GM23248 (cell line): ENCODE measurements around the gene NPHP4. TPM values are rescaled to one million over a fixed set of nuclear protein-coding genes. Genes with fewer than 3 reads are reported as not detected.
"Not testable (repeated sequence)": the region's sequence is repeated elsewhere in the genome, so short reads cannot be mapped to it uniquely, and the experiment has no call there.

Experiments used
- DNase-seq: peaks from one replicate; pipeline ENCODE4 v3.0.0-alpha.2; 2015
- H2AFZ ChIP-seq: fragments of 200-600 bp; sonication (generic); 2 replicates; pipeline ENCODE4 v1.6.1; 2016; ENCODE audit warnings: antibody characterized with exemption
- H3F3A ChIP-seq: fragments of 200-600 bp; sonication (generic); 2 replicates; pipeline ENCODE4 v1.6.1; 2016; ENCODE audit warnings: mild to moderate bottlenecking, antibody characterized with exemption, mixed run types; ENCODE audit not compliant: insufficient read depth
- H3K27ac ChIP-seq: fragments of 200-600 bp; sonication (generic); 2 replicates; pipeline ENCODE4 v1.5.1; 2016; ENCODE audit warnings: mild to moderate bottlenecking
- H3K27me3 ChIP-seq: fragments of 200-600 bp; sonication (generic); replicated peaks from 2 replicates; pipeline ENCODE4 v1.6.1; 2016; ENCODE audit warnings: mild to moderate bottlenecking; ENCODE audit not compliant: insufficient read depth
- H3K36me3 ChIP-seq: fragments of 200-600 bp; sonication (generic); 2 replicates; pipeline ENCODE4 v1.6.1; 2016; ENCODE audit warnings: low read depth, mild to moderate bottlenecking
- H3K4me1 ChIP-seq: fragments of 200-600 bp; sonication (generic); 2 replicates; pipeline ENCODE4 v1.6.1; 2016; ENCODE audit warnings: mild to moderate bottlenecking; ENCODE audit not compliant: insufficient read depth
- H3K4me2 ChIP-seq: fragments of 200-600 bp; sonication (generic); one replicate; pipeline ENCODE4 v1.6.1; 2016; ENCODE audit warnings: mild to moderate bottlenecking; ENCODE audit not compliant: unreplicated experiment
- H3K4me3 ChIP-seq: fragments of 200-600 bp; sonication (generic); 2 replicates; pipeline ENCODE4 v1.5.1; 2016; ENCODE audit warnings: mild to moderate bottlenecking
- H3K79me2 ChIP-seq: fragments of 200-600 bp; sonication (generic); 2 replicates; pipeline ENCODE4 v1.6.1; 2016; ENCODE audit warnings: mild to moderate bottlenecking; ENCODE audit not compliant: insufficient read depth
- H3K9ac ChIP-seq: fragments of 200-600 bp; sonication (generic); 2 replicates; pipeline ENCODE4 v1.6.1; 2016; ENCODE audit warnings: mild to moderate bottlenecking
- H3K9me2 ChIP-seq: fragments of 200-600 bp; sonication (generic); 2 replicates; pipeline ENCODE4 v1.6.1; 2016; ENCODE audit warnings: mixed run types, mild to moderate bottlenecking, moderate library complexity; ENCODE audit not compliant: insufficient read depth
- H3K9me3 ChIP-seq: fragments of 200-600 bp; sonication (generic); one replicate; pipeline ENCODE4 v1.6.1; 2017; ENCODE audit warnings: low read depth
- H4K20me1 ChIP-seq: fragments of 200-600 bp; sonication (generic); 2 replicates; pipeline ENCODE4 v1.6.0; 2016; ENCODE audit not compliant: insufficient read depth
- EZH2 ChIP-seq: fragments of 200-600 bp; sonication (generic); IDR thresholded peaks from 2 replicates; pipeline ENCODE4 v1.6.1; 2018; ENCODE audit warnings: antibody characterized with exemption, mild to moderate bottlenecking; ENCODE audit not compliant: insufficient read depth, poor library complexity, severe bottlenecking
- EZH2phosphoT487 ChIP-seq: fragments of 200-600 bp; sonication (generic); IDR thresholded peaks from 2 replicates; pipeline ENCODE4 v1.6.1; 2018; ENCODE audit warnings: antibody characterized with exemption, moderate library complexity, mild to moderate bottlenecking, low read depth; ENCODE audit not compliant: insufficient read depth
- WGBS, 2 experiments: methylation state at CpG; one replicate each; pipeline ENCODE4 v1.1.6; 2015 to 2017; ENCODE audit warnings: low lambda C conversion rate in 2 of 2, low coverage in 1 of 2; ENCODE audit errors: missing lambda C conversion rate in 2 of 2; 5-methylcytosine and 5-hydroxymethylcytosine counted together
- in situ Hi-C: fragments of 300-500 bp; cut with MboI; formaldehyde crosslinking; loops from 2 replicates; pipeline ENCODE4 v1.15.0; 2020
- polyA plus RNA-seq: library from polyadenylated mRNA; unstranded; fragments of >200 nt; fragmentation: Nextera tagmentation; extraction: Ambion mirVana; gene quantifications from 2 replicates; pipeline ENCODE4 v1.2.1, GENCODE V29; 2016
- total RNA-seq: library from RNA; depleted of rRNA; stranded (reverse); fragments of >200 nt; shearing (Covaris generic); gene quantifications from 2 replicates; pipeline ENCODE4 v1.2.3, GENCODE V29; 2014

Gene NPHP4
- total and polyA plus RNA-seq, 2 experiments from 2014 or later = 4.0 to 4.2 TPM

GRCh38 chr1:5895446-5896406 lies 96.5 kb downstream of the NPHP4 start:
- H3K27me3 ChIP-seq = no peaks in the 10 kb centered on the region
- H3K79me2 ChIP-seq = no peaks in the 10 kb centered on the region
- H3K9me3 ChIP-seq = no peaks in the 10 kb centered on the region
- 96 to 98% methylated on average over 30 of the region's 30 CpGs for WGBS, 2 experiments
- H3K4me1 ChIP-seq = no peaks in the 10 kb centered on the region
- no peaks in the 10 kb centered on the region for H3K9me2 ChIP-seq
- H3K4me2 ChIP-seq = no peak overlapping the region
- TF ChIP-seq EZH2 (no peak), EZH2phosphoT487 (no peak)
- no peak for DNase-seq
- no peak overlapping the region for H3K27ac ChIP-seq
- no peak overlapping the region for H2AFZ ChIP-seq
- no peaks in the 10 kb centered on the region for H3F3A ChIP-seq
- no peak overlapping the region for H3K4me3 ChIP-seq
- no peak overlapping the region for H3K9ac ChIP-seq
- H4K20me1 ChIP-seq = no peaks in the 10 kb centered on the region
- H3K36me3 ChIP-seq = peaks cover 4% of the 10 kb centered on the region; the same call in 1 of the 2 replicates
- in situ Hi-C loops = no loop called here

- WGBS, 2 experiments = 89 to 90% methylated on average over 12 of the region's 12 CpGs
- H3F3A ChIP-seq, H3K4me1 ChIP-seq, H3K4me2 ChIP-seq, H3K36me3 ChIP-seq, H3K4me3 ChIP-seq, H3K9me3 ChIP-seq, DNase-seq, in situ Hi-C loops, H3K27ac ChIP-seq, H2AFZ ChIP-seq, H3K9me2 ChIP-seq, H3K9ac ChIP-seq, H3K27me3 ChIP-seq, H4K20me1 ChIP-seq, H3K79me2 ChIP-seq: not testable (repeated sequence)
Observed at GRCh38 chr1:5893699-5894278, 98.4 kb downstream of the NPHP4 start.

- no peaks in the 10 kb centered on the region for H3F3A ChIP-seq
- TF ChIP-seq EZH2phosphoT487 (no peak), EZH2 (no peak)
- H4K20me1 ChIP-seq = no peaks in the 10 kb centered on the region
- no peaks in the 10 kb centered on the region for H3K27me3 ChIP-seq
- no peaks in the 10 kb centered on the region for H3K4me1 ChIP-seq
- no peaks in the 10 kb centered on the region for H3K9me3 ChIP-seq
- H3K27ac ChIP-seq = no peak overlapping the region
- DNase-seq = no peak
- H3K4me2 ChIP-seq = no peak overlapping the region
- H3K79me2 ChIP-seq = no peaks in the 10 kb centered on the region
- no peak overlapping the region for H3K4me3 ChIP-seq
- H3K9me2 ChIP-seq = no peaks in the 10 kb centered on the region
- no peak overlapping the region for H2AFZ ChIP-seq
- peaks cover 4% of the 10 kb centered on the region; the same call in 1 of the 2 replicates for H3K36me3 ChIP-seq
- 93 to 94% methylated on average over 6 to 8 of the region's 8 CpGs for WGBS, 2 experiments
- in situ Hi-C loops = no loop called here
- no peak overlapping the region for H3K9ac ChIP-seq
Observed at GRCh38 chr1:5892329-5892728, 99.9 kb downstream of the NPHP4 start.

- no peaks in the 10 kb centered on the region for H4K20me1 ChIP-seq
- no peak overlapping the region for H3K4me3 ChIP-seq
- in situ Hi-C loops = no loop called here
- no peak overlapping the region for H2AFZ ChIP-seq
- no peak overlapping the region for H3K4me2 ChIP-seq
- no peaks in the 10 kb centered on the region for H3K9me3 ChIP-seq
- H3F3A ChIP-seq = no peaks in the 10 kb centered on the region
- H3K36me3 ChIP-seq = no peaks in the 10 kb centered on the region
- H3K9me2 ChIP-seq = no peaks in the 10 kb centered on the region
- no peaks in the 10 kb centered on the region for H3K27me3 ChIP-seq
- WGBS, 2 experiments = 77 to 82% methylated on average over 6 to 9 of the region's 9 CpGs
- TF ChIP-seq EZH2 (no peak), EZH2phosphoT487 (no peak)
- H3K9ac ChIP-seq = no peak overlapping the region
- no peak overlapping the region for H3K27ac ChIP-seq
- H3K4me1 ChIP-seq = no peaks in the 10 kb centered on the region
- peak; percentile 44 for DNase-seq
- no peaks in the 10 kb centered on the region for H3K79me2 ChIP-seq
Observed at GRCh38 chr1:5891736-5892135, 100.5 kb downstream of the NPHP4 start.
